ENCODE data around the gene ABO.
"Not testable (repeated sequence)": the region's sequence is repeated elsewhere in the genome, so short reads cannot be mapped to it uniquely, and the experiment has no call there.

Gene ABO

DNA sequence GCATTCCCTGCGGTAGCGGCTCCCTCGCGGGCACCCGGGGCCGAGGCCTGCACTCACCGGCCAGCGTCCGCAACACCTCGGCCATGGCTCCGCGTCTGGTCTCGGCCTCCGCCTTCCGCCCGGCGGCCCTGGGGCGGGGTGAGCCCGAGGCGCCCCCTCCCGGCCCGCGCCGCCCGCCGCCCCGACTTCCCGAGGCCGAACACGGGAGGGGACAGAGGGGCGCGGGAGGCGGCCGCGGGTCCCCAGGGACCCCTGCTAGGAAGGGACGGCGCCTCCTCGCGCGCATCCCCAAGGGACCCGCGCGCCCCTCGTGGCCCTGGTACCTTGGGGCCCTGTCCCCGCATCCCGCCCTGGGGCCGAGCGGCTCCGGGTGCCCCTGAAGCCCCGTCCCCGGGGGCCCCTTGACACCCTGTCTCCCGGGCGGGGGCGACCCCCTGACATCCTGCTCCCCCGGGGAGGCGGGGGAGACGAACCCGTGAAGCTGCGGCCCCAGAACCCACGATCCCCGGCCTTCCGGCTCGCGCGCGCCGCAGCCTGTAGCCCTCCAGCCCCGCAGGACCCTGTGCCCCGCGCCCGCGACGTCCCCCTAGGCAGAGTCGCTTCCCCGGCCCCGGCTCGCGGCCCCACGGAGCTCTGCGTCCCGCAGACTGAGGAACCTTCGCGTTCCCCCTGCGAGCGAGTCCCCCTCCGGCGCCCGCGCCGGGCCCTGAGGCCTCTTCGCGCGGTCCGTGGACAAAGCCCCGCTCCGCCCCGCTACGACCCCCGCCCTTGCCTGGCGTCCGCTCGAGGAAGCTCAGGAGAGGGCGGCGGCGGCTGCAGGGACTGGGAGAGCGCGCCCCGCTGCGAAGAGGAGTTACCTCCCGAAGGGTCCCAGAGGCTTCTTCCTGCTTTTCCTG lies at the start of gene ABO:
Gene ABO (minus strand): TSS at position 97 of the 896 bp plus-strand sequence.
- Histone ChIP-seq H3K36me3 (ENCODE audit: control insufficient read depth, insufficient read depth, low read length) (no peaks in the 10 kb centered on the region), H3K27ac (ENCODE audit: low read length) (no peak within 1 kb of the TSS), H3K4me3 (ENCODE audit: low read length) (peak within 1 kb of the TSS; percentile 38; the same call in 1 of the 2 replicates), H3K27me3 (ENCODE audit: control insufficient read depth, insufficient read depth, low read length) (peaks cover 15% of the 10 kb centered on the region; the same call in 1 of the 2 replicates), H3K9me3 (ENCODE audit: control insufficient read depth, insufficient read depth, low read length) (0 out of 2 replicates have a peak, but pooled peaks cover 1% of the 10 kb centered on the region), H3K4me1 (ENCODE audit: control insufficient read depth, insufficient read depth, low read length) (no peaks in the 10 kb centered on the region)
- no peak for DNase-seq (ENCODE audit: low read depth, low spot score)
- WGBS (ENCODE audit: insufficient coverage, insufficient read length), result no CpG with 5 or more reads among the region's 110 CpGs

GRCh38 chr9:133323991-133324703 lies 49.1 kb upstream of the ABO start:
- H3K27me3 ChIP-seq (ENCODE audit: control insufficient read depth, insufficient read depth, low read length), result no peaks in the 10 kb centered on the region
- H3K4me3 ChIP-seq (ENCODE audit: low read length), result no peak overlapping the region
- H3K27ac ChIP-seq (ENCODE audit: low read length), result no peak overlapping the region
- no peaks in the 10 kb centered on the region for H3K4me1 ChIP-seq (ENCODE audit: control insufficient read depth, insufficient read depth, low read length)
- H3K36me3 ChIP-seq (ENCODE audit: control insufficient read depth, insufficient read depth, low read length), result no peaks in the 10 kb centered on the region
- no peaks in the 10 kb centered on the region for H3K9me3 ChIP-seq (ENCODE audit: control insufficient read depth, insufficient read depth, low read length)
- no peak for DNase-seq (ENCODE audit: low read depth, low spot score)
- WGBS (ENCODE audit: insufficient coverage, insufficient read length), result no CpG with 5 or more reads among the region's 13 CpGs

DNA sequence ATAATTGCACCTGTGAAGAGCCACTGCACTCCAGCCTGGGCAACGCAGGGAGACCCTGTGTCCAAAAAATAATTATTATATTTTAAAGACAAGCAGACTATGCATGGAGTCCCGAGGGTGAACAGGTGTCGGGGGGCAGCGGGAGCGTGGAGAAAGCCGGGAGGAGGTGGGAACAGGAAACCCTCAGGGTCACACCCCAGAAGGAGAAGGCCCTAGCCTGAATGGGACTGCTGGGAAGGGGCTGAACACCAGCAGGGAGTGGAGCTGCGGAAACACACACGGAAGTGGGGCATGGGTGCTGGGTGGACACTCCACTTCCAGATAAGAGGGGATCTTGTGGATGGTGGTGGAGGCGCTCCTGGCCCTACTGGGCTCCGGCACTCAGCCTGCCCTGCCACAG lies 48.2 kb upstream of the ABO start:
- Histone ChIP-seq H3K27ac (ENCODE audit: low read length) (no peak overlapping the region), H3K9me3 (ENCODE audit: control insufficient read depth, insufficient read depth, low read length) (no peaks in the 10 kb centered on the region), H3K4me1 (ENCODE audit: control insufficient read depth, insufficient read depth, low read length) (no peaks in the 10 kb centered on the region), H3K36me3 (ENCODE audit: control insufficient read depth, insufficient read depth, low read length) (no peaks in the 10 kb centered on the region), H3K27me3 (ENCODE audit: control insufficient read depth, insufficient read depth, low read length) (no peaks in the 10 kb centered on the region), H3K4me3 (ENCODE audit: low read length) (no peak overlapping the region)
- WGBS (ENCODE audit: insufficient coverage, insufficient read length), result no CpG with 5 or more reads among the region's 10 CpGs
- no peak for DNase-seq (ENCODE audit: low read depth, low spot score)

DNA sequence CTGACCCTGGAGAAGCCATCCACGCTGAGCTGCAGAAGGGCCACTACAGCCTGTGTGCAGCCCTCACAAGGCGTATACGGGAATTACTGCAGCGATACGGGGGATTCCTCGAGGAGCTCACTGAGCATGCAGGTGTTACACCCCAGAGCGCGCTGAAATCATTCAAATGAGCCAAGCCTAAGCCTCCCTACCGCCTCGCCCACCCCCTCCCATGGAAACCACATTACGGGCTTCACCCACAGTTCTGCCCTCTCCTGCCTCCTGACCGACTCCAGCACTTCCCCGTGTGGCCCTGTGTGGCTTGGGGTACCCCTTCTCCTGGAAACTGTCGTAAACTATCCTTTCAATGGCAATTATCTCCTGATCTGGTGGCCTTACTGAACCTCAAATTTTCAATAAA lies 47.7 kb upstream of the ABO start:
- no peaks in the 10 kb centered on the region for H3K4me1 ChIP-seq (ENCODE audit: control insufficient read depth, insufficient read depth, low read length)

DNA sequence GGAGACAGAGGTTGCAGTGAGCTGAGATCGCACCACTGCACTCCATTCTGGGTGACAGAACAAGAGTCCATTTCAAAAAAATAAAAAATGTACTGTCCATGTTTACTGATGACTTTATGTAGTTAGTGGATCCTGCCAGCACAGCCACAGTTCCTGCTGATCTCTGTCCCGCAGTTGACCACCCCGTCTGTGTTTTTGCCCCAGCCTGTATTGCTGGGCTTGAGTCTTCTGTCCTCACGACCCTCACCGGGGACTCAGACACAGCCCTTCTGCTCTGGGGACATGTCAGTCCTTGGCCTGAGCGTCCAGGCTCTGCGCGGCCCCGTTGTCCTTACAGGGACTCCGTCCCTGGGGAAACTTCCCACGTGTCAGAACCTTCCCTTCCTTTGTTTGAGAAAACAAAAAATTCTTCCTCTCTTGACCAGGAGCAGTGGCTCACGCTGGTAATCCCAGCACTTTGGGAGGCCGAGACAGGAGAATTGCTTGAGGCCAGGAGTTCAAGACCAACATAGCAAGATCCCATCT lies 46.5 kb upstream of the ABO start:
- no peaks in the 10 kb centered on the region for H3K9me3 ChIP-seq (ENCODE audit: control insufficient read depth, insufficient read depth, low read length)
- no peak for DNase-seq (ENCODE audit: low read depth, low spot score)
- H3K4me1 ChIP-seq (ENCODE audit: control insufficient read depth, insufficient read depth, low read length), result no peaks in the 10 kb centered on the region
- no peak overlapping the region for H3K4me3 ChIP-seq (ENCODE audit: low read length)
- no peaks in the 10 kb centered on the region for H3K27me3 ChIP-seq (ENCODE audit: control insufficient read depth, insufficient read depth, low read length)
- no CpG with 5 or more reads among the region's 13 CpGs for WGBS (ENCODE audit: insufficient coverage, insufficient read length)
- no peak overlapping the region for H3K27ac ChIP-seq (ENCODE audit: low read length)
- H3K36me3 ChIP-seq (ENCODE audit: control insufficient read depth, insufficient read depth, low read length), result no peaks in the 10 kb centered on the region

More for the DNA sequence above, 47.7 kb upstream of the ABO start:
- H3K9me3 ChIP-seq (ENCODE audit: control insufficient read depth, insufficient read depth, low read length), result no peaks in the 10 kb centered on the region
- H3K27ac ChIP-seq (ENCODE audit: low read length), result no peak overlapping the region
- no CpG with 5 or more reads among the region's 14 CpGs for WGBS (ENCODE audit: insufficient coverage, insufficient read length)
- no peaks in the 10 kb centered on the region for H3K27me3 ChIP-seq (ENCODE audit: control insufficient read depth, insufficient read depth, low read length)
- H3K36me3 ChIP-seq (ENCODE audit: control insufficient read depth, insufficient read depth, low read length), result no peaks in the 10 kb centered on the region
- H3K4me3 ChIP-seq (ENCODE audit: low read length), result no peak overlapping the region
- no peak for DNase-seq (ENCODE audit: low read depth, low spot score)

DNA sequence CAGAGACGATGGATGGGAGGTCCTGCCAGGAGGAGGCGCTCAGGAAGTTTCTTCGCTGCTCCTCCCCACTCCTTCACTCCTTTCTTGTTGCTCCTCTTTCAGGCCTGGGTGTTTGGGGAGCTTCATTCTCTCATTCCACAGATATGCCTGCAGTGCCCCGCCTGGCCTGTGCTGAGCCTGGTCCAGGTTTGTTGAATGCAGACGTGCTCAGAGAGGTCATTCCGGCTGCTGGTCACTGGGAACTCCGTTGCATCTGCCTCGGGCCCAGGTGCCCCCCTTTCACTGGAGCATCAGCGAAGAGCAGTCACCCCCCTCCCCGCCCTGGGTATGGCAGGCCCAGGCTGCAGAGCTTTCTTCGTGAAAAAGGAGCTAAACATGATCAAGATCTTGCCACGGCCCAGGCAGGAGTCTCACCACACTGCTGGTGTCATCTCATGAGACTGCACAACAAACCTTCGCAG lies 45.5 kb upstream of the ABO start:
- Histone ChIP-seq H3K4me1 (ENCODE audit: control insufficient read depth, insufficient read depth, low read length) (no peaks in the 10 kb centered on the region), H3K36me3 (ENCODE audit: control insufficient read depth, insufficient read depth, low read length) (no peaks in the 10 kb centered on the region), H3K27ac (ENCODE audit: low read length) (no peak overlapping the region), H3K27me3 (ENCODE audit: control insufficient read depth, insufficient read depth, low read length) (no peaks in the 10 kb centered on the region), H3K4me3 (ENCODE audit: low read length) (no peak overlapping the region), H3K9me3 (ENCODE audit: control insufficient read depth, insufficient read depth, low read length) (no peaks in the 10 kb centered on the region)
- DNase-seq (ENCODE audit: low read depth, low spot score), result no peak
- no CpG with 5 or more reads among the region's 13 CpGs for WGBS (ENCODE audit: insufficient coverage, insufficient read length)

GRCh38 chr9:133317551-133317950 lies 42.5 kb upstream of the ABO start:
- no CpG with 5 or more reads among the region's 13 CpGs for WGBS (ENCODE audit: insufficient coverage, insufficient read length)
- not testable (repeated sequence) for H3K4me1 ChIP-seq (ENCODE audit: control insufficient read depth, insufficient read depth, low read length); DNase-seq (ENCODE audit: low read depth, low spot score); H3K9me3 ChIP-seq (ENCODE audit: control insufficient read depth, insufficient read depth, low read length); H3K36me3 ChIP-seq (ENCODE audit: control insufficient read depth, insufficient read depth, low read length); H3K27me3 ChIP-seq (ENCODE audit: control insufficient read depth, insufficient read depth, low read length); H3K27ac ChIP-seq (ENCODE audit: low read length); H3K4me3 ChIP-seq (ENCODE audit: low read length)

- no peak for DNase-seq (ENCODE audit: low read depth, low spot score)
- Histone ChIP-seq H3K4me3 (ENCODE audit: low read length) (no peak overlapping the region), H3K27ac (ENCODE audit: low read length) (no peak overlapping the region), H3K9me3 (ENCODE audit: control insufficient read depth, insufficient read depth, low read length) (no peaks in the 10 kb centered on the region), H3K27me3 (ENCODE audit: control insufficient read depth, insufficient read depth, low read length) (no peaks in the 10 kb centered on the region), H3K4me1 (ENCODE audit: control insufficient read depth, insufficient read depth, low read length) (no peaks in the 10 kb centered on the region), H3K36me3 (ENCODE audit: control insufficient read depth, insufficient read depth, low read length) (no peaks in the 10 kb centered on the region)
- no CpG with 5 or more reads among the region's 2 CpGs for WGBS (ENCODE audit: insufficient coverage, insufficient read length)
Measured at GRCh38 chr9:133315997-133316396, 41.0 kb upstream of the ABO start.

DNA sequence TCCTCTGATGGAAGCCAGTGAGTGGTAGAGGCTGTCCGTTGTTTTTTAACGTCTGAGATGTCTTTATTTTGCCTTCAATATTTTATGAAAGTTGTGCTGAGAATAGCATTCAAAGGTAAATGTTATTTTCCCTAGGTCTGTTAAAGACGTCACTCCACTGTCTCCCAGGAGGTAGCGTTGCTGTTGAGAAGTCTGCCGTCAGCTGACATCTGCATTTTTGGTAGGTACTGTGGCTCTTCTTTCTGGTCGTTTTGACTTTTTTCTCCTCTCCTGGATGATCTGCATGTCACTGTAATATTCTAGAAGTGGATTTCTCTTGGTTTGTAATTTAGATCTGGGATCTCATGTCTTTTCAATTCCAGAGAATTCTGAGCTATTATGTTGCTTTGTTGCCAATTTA lies 34.6 kb upstream of the ABO start:
- Histone ChIP-seq H3K36me3 (ENCODE audit: control insufficient read depth, insufficient read depth, low read length) (no peaks in the 10 kb centered on the region), H3K27me3 (ENCODE audit: control insufficient read depth, insufficient read depth, low read length) (no peaks in the 10 kb centered on the region), H3K4me1 (ENCODE audit: control insufficient read depth, insufficient read depth, low read length) (no peaks in the 10 kb centered on the region), H3K4me3 (ENCODE audit: low read length) (no peak overlapping the region), H3K9me3 (ENCODE audit: control insufficient read depth, insufficient read depth, low read length) (no peaks in the 10 kb centered on the region), H3K27ac (ENCODE audit: low read length) (no peak overlapping the region)
- DNase-seq (ENCODE audit: low read depth, low spot score), result no peak
- WGBS (ENCODE audit: insufficient coverage, insufficient read length), result no CpG with 5 or more reads among the region's 6 CpGs

- WGBS (ENCODE audit: insufficient coverage, insufficient read length), result no CpG with 5 or more reads among the region's 16 CpGs
- Histone ChIP-seq H3K4me3 (ENCODE audit: low read length) (no peak overlapping the region), H3K4me1 (ENCODE audit: control insufficient read depth, insufficient read depth, low read length) (no peaks in the 10 kb centered on the region), H3K9me3 (ENCODE audit: control insufficient read depth, insufficient read depth, low read length) (no peaks in the 10 kb centered on the region), H3K36me3 (ENCODE audit: control insufficient read depth, insufficient read depth, low read length) (no peaks in the 10 kb centered on the region), H3K27ac (ENCODE audit: low read length) (no peak overlapping the region), H3K27me3 (ENCODE audit: control insufficient read depth, insufficient read depth, low read length) (no peaks in the 10 kb centered on the region)
- no peak for DNase-seq (ENCODE audit: low read depth, low spot score)
Measured at GRCh38 chr9:133307301-133307700, 32.3 kb upstream of the ABO start.

Data from iPS DF 6.9 (cell line).